H1 (cell line): ENCODE measurements around the gene PLCB4. TPM values are rescaled to one million over a fixed set of nuclear protein-coding genes. Genes with fewer than 3 reads are reported as not detected.
A peak's percentile ranks its signal among the peaks of the same experiment; 100 is the strongest.

Experiments
- CTCF ChIA-PET: fragments of 300-600 bp; sonication (Branson Sonifier 250); formaldehyde crosslinking; loops from one replicate; lab custom pipeline; 2021; ENCODE audit not compliant: partially characterized antibody; lab: Charles Lee
- POLR2A ChIA-PET: fragments of 300-600 bp; sonication (Branson Sonifier 250); formaldehyde crosslinking; loops from one replicate; lab custom pipeline; 2021; ENCODE audit warnings: inconsistent platforms; ENCODE audit not compliant: partially characterized antibody; lab: Charles Lee
- DNase-seq, 2 experiments: peaks; one replicate each; pipeline versions ENCODE4 v3.0.0 to v3.0.0-alpha.2; 2010 to 2022; ENCODE audit warnings: low spot score in 2 of 2, low read depth in 1 of 2, mixed read lengths in 1 of 2
- FAIRE-seq: peaks from 2 replicates; lab custom pipeline; 2011; peaks lifted over from hg19 to GRCh38; lab: Jason Lieb, UNC
- H2AFZ ChIP-seq: 2 replicates; pipeline ENCODE4 v1.8.1; 2012; ENCODE audit warnings: low read length, inconsistent platforms
- H2AK5ac ChIP-seq: 2 replicates; pipeline ENCODE4 v1.6.1; 2013; ENCODE audit warnings: low read depth, low read length
- H2BK120ac ChIP-seq: replicated peaks from 2 replicates; pipeline ENCODE3; 2013; ENCODE audit warnings: low read depth, low read length, inconsistent platforms
- H2BK12ac ChIP-seq: 2 replicates; pipeline ENCODE4 v1.6.1; 2013; ENCODE audit warnings: low read depth, low read length
- H2BK15ac ChIP-seq: 2 replicates; pipeline ENCODE4 v1.6.1; 2013; ENCODE audit warnings: low read length
- H2BK20ac ChIP-seq: 2 replicates; pipeline ENCODE4 v1.6.1; 2013; ENCODE audit warnings: low read length
- H2BK5ac ChIP-seq: 2 replicates; pipeline ENCODE4 v1.6.1; 2013; ENCODE audit warnings: low read depth, low read length
- H3K14ac ChIP-seq: 2 replicates; pipeline ENCODE4 v1.6.1; 2013; ENCODE audit warnings: inconsistent platforms; ENCODE audit not compliant: insufficient read length
- H3K18ac ChIP-seq: 2 replicates; pipeline ENCODE4 v1.6.1; 2013; ENCODE audit warnings: low read length; ENCODE audit errors: extremely low read depth
- H3K23ac ChIP-seq: 2 replicates; pipeline ENCODE4 v1.6.1; 2013; ENCODE audit warnings: inconsistent platforms; ENCODE audit not compliant: insufficient read length
- H3K23me2 ChIP-seq: 2 replicates; pipeline ENCODE4 v1.6.1; 2013; ENCODE audit warnings: low read depth, low read length
- H3K27ac ChIP-seq: 2 replicates; pipeline ENCODE4 v1.6.1; 2011; ENCODE audit warnings: low read depth, low read length, inconsistent platforms
- H3K27me3 ChIP-seq, 4 experiments: replicated peaks in 1 of 4; 1 replicate in 1 of 4; 2 replicates in 3 of 4; pipeline versions ENCODE4 v1.6.1 to v1.8.1; 2011 to 2013; ENCODE audit warnings: low read length in 3 of 4, mild to moderate bottlenecking in 3 of 4, inconsistent platforms in 2 of 4, mixed read lengths in 2 of 4, moderate library complexity in 1 of 4; ENCODE audit not compliant: control insufficient read depth in 3 of 4, insufficient read depth in 3 of 4; ENCODE audit errors: extremely low read depth in 1 of 4
- H3K36me3 ChIP-seq, 4 experiments: 2 replicates each; pipeline versions ENCODE4 v1.6.1 to v1.8.1; 2011 to 2013; ENCODE audit warnings: mild to moderate bottlenecking in 4 of 4, low read length in 3 of 4, moderate library complexity in 2 of 4, control low read depth in 1 of 4, inconsistent platforms in 1 of 4; ENCODE audit not compliant: insufficient read depth in 4 of 4, control insufficient read depth in 2 of 4
- H3K4ac ChIP-seq: replicated peaks from 2 replicates; pipeline ENCODE3; 2013; ENCODE audit warnings: low read length, low read depth, mixed read lengths, inconsistent platforms; ENCODE audit not compliant: insufficient read length
- H3K4me1 ChIP-seq, 4 experiments: replicated peaks in 1 of 4; 1 replicate in 1 of 4; 2 replicates in 3 of 4; pipeline versions ENCODE4 v1.6.1 to v1.8.1; 2011 to 2013; ENCODE audit warnings: low read length in 3 of 4, inconsistent platforms in 2 of 4, mixed read lengths in 1 of 4; ENCODE audit not compliant: insufficient read depth in 4 of 4, control insufficient read depth in 3 of 4
- H3K4me2 ChIP-seq, 2 experiments: 2 replicates each; pipeline versions ENCODE4 v1.6.1 to v1.8.1; 2011 to 2013; ENCODE audit warnings: low read depth in 2 of 2, low read length in 2 of 2, control low read depth in 1 of 2, inconsistent platforms in 1 of 2, mild to moderate bottlenecking in 1 of 2; ENCODE audit not compliant: insufficient read depth in 1 of 2
- H3K4me3 ChIP-seq, 4 experiments: fragments of 200-600, 300-600 bp in 1 of 4; sonication (generic), shearing (Covaris generic), sonication (Bioruptor Twin) in 1 of 4; 2 replicates each; pipeline versions ENCODE4 v1.5.1 to v1.8.1; 2011 to 2016; ENCODE audit warnings: low read length in 4 of 4, low read depth in 3 of 4, control low read depth in 2 of 4, inconsistent platforms in 2 of 4, mild to moderate bottlenecking in 2 of 4, mixed read lengths in 1 of 4, moderate library complexity in 1 of 4; ENCODE audit not compliant: insufficient read depth in 2 of 4; ENCODE audit errors: extremely low read depth in 1 of 4
- H3K56ac ChIP-seq: replicated peaks from 2 replicates; pipeline ENCODE3; 2013; ENCODE audit warnings: low read depth, mild to moderate bottlenecking, mixed read lengths, low read length, inconsistent platforms; ENCODE audit not compliant: insufficient read length
- H3K79me1 ChIP-seq: 2 replicates; pipeline ENCODE4 v1.6.1; 2013; ENCODE audit warnings: low read depth, low read length, control low read depth
- H3K79me2 ChIP-seq, 2 experiments: 2 replicates each; pipeline versions ENCODE4 v1.6.1 to v1.8.1; 2012 to 2013; ENCODE audit warnings: low read length in 2 of 2, mild to moderate bottlenecking in 2 of 2, inconsistent platforms in 1 of 2; ENCODE audit not compliant: insufficient read depth in 2 of 2, control insufficient read depth in 1 of 2
- H3K9ac ChIP-seq, 4 experiments: replicated peaks in 1 of 4; 1 replicate in 1 of 4; 2 replicates in 3 of 4; pipeline versions ENCODE4 v1.6.1 to v1.8.1; 2011 to 2013; ENCODE audit warnings: low read depth in 3 of 4, low read length in 3 of 4, control low read depth in 2 of 4, mild to moderate bottlenecking in 2 of 4, moderate library complexity in 2 of 4, inconsistent platforms in 1 of 4; ENCODE audit errors: extremely low read depth in 1 of 4
- H3K9me3 ChIP-seq, 2 experiments: 2 replicates each; pipeline versions ENCODE4 v1.6.1 to v1.8.1; 2012 to 2013; ENCODE audit warnings: mild to moderate bottlenecking in 2 of 2, moderate library complexity in 2 of 2, control low read depth in 1 of 2, inconsistent platforms in 1 of 2, low read depth in 1 of 2, low read length in 1 of 2, mixed read lengths in 1 of 2; ENCODE audit not compliant: insufficient read depth in 2 of 2
- H4K20me1 ChIP-seq, 2 experiments: replicated peaks in 1 of 2; 2 replicates each; pipeline versions ENCODE3 to v1.8.1; 2011 to 2013; ENCODE audit warnings: inconsistent platforms in 2 of 2, low read length in 2 of 2, mild to moderate bottlenecking in 1 of 2; ENCODE audit not compliant: insufficient read depth in 2 of 2, control insufficient read depth in 1 of 2
- H4K5ac ChIP-seq: 2 replicates; pipeline ENCODE4 v1.6.1; 2013; ENCODE audit warnings: low read length, low read depth, mixed read lengths, inconsistent platforms; ENCODE audit not compliant: insufficient read length
- H4K8ac ChIP-seq: 2 replicates; pipeline ENCODE4 v1.8.0; 2013; ENCODE audit warnings: mild to moderate bottlenecking, moderate library complexity, low read length, inconsistent platforms; ENCODE audit not compliant: insufficient read depth; ENCODE audit errors: extremely low read depth
- H4K91ac ChIP-seq: replicated peaks from 2 replicates; pipeline ENCODE3; 2013; ENCODE audit warnings: low read length, mixed read lengths, inconsistent platforms; ENCODE audit not compliant: insufficient read length
- ASH2L ChIP-seq: fragments of 200-600, 300-600 bp; sonication (generic); IDR thresholded peaks from one replicate; pipeline ENCODE4 v1.7.1; 2017; ENCODE audit warnings: low read length
- KDM4A ChIP-seq: IDR thresholded peaks from one replicate; pipeline ENCODE4 v1.7.1; 2012; ENCODE audit warnings: low read depth, mild to moderate bottlenecking, moderate library complexity, low read length, inconsistent platforms; ENCODE audit not compliant: severe bottlenecking
- POLR2AphosphoS5 ChIP-seq: IDR thresholded peaks from 2 replicates; pipeline ENCODE4 v1.6.1; 2011; ENCODE audit warnings: low read depth, low read length
- RFX5 ChIP-seq: IDR thresholded peaks from 2 replicates; pipeline ENCODE4 v1.6.1; 2011; ENCODE audit warnings: low read depth, low read length, improper control_type of control experiment, borderline replicate concordance
- SIX5 ChIP-seq: IDR thresholded peaks from 2 replicates; pipeline ENCODE4 v1.6.1; 2011; ENCODE audit warnings: mild to moderate bottlenecking, low read depth, low read length
- SP1 ChIP-seq: IDR thresholded peaks from 2 replicates; pipeline ENCODE4 v1.6.1; 2011; ENCODE audit warnings: low read depth, low read length
- SP2 ChIP-seq: IDR thresholded peaks from 2 replicates; pipeline ENCODE4 v1.6.1; 2012; ENCODE audit warnings: mild to moderate bottlenecking, low read length, inconsistent platforms
- SRF ChIP-seq: IDR thresholded peaks from 2 replicates; pipeline ENCODE4 v1.6.1; 2011; ENCODE audit warnings: mild to moderate bottlenecking, low read depth, low read length, moderate library complexity
- SUZ12 ChIP-seq: fragments of 200-600 bp; sonication (generic); IDR thresholded peaks from 2 replicates; pipeline ENCODE4 v1.6.1; 2012; ENCODE audit warnings: mild to moderate bottlenecking, inconsistent platforms, low read length, moderate library complexity, mixed read lengths
- TAF1 ChIP-seq: IDR thresholded peaks from 2 replicates; pipeline ENCODE4 v1.6.1; 2011; ENCODE audit warnings: mild to moderate bottlenecking, low read depth, low read length
- TEAD4 ChIP-seq: IDR thresholded peaks from 2 replicates; pipeline ENCODE4 v1.6.1; 2012; ENCODE audit warnings: low read depth, low read length, inconsistent platforms, mixed read lengths
- ZNF274 ChIP-seq: IDR thresholded peaks from 2 replicates; pipeline ENCODE4 v1.7.0; 2012; ENCODE audit warnings: low read length, borderline replicate concordance; ENCODE audit errors: extremely low read depth
- WGBS, 2 experiments: shearing (Covaris generic) in 1 of 2; methylation state at CpG; one replicate each; pipeline versions ENCODE4 v1.1.6 to v1.1.7; 2013 to 2015; ENCODE audit warnings: low lambda C conversion rate in 2 of 2, mixed read lengths in 2 of 2, inconsistent platforms in 1 of 2, low coverage in 1 of 2, missing lambda C conversion rate in 1 of 2; ENCODE audit not compliant: insufficient replicate concordance in 2 of 2, insufficient coverage in 1 of 2, insufficient read length in 1 of 2; ENCODE audit errors: extremely low coverage in 1 of 2, missing lambda C conversion rate in 1 of 2; 5-methylcytosine and 5-hydroxymethylcytosine counted together
- polyA plus RNA-seq, 7 experiments: library from polyadenylated mRNA; depleted of rRNA in 3 of 7; stranded (reverse) in 5 of 7; unstranded in 2 of 7; fragments of >200 nt in 5 of 7; fragments of 200-250 nt in 2 of 7; gene quantifications; 1 replicate in 5 of 7; 2 replicates in 1 of 7; 4 replicates in 1 of 7; pipeline versions ENCODE4 v1.2.1 to v1.2.3, GENCODE V29; 2011 to 2013; ENCODE audit warnings: missing spikeins in 2 of 7, mixed read lengths in 2 of 7
- total RNA-seq: library from RNA; stranded (reverse); fragmentation: NEBNext Ultra II Directional; extraction: Animal tissue kit (Norgen Biotek cat#: 25700); gene quantifications from 2 replicates; pipeline ENCODE4 v1.2.1, GENCODE V29; 2021
- TF ChIP-seq, protein P1 (sequence below): IDR thresholded peaks from 2 replicates; pipeline ENCODE4 v1.6.1; 2012; ENCODE audit warnings: inconsistent platforms

PLCB4 gene
- total and polyA plus RNA-seq, 2 of the 8 experiments (the other 6 are each of a cell fraction or from before 2014, with no cell fraction given), result 3.2 to 14.1 TPM

GRCh38 chr20:9031991-9032390, 36.9 kb upstream of the PLCB4 start:
- no peak overlapping the region for H3K18ac ChIP-seq
- no peak overlapping the region for H4K91ac ChIP-seq
- H3K4me2 ChIP-seq, result no peak overlapping the region
- POLR2A ChIA-PET, result no interaction called here
- H3K4me3 ChIP-seq, result no peak overlapping the region
- no peak overlapping the region for H4K5ac ChIP-seq
- H3K27ac ChIP-seq, result no peak overlapping the region
- H3K79me2 ChIP-seq, result no peaks in the 10 kb centered on the region
- no peak overlapping the region for H2BK15ac ChIP-seq
- WGBS, 2 experiments, result 91% methylated on average over 8 of the region's 8 CpGs; no CpG with 5 or more reads in 1 of the 2 experiments
- H3K27me3 ChIP-seq, result no peaks in the 10 kb centered on the region
- DNase-seq (no peak), FAIRE-seq (no peak)
- H2AFZ ChIP-seq, result 0 out of 2 replicates have a peak overlapping the region, but pooled peaks have one; percentile 58
- no peaks in the 10 kb centered on the region for H4K20me1 ChIP-seq
- no peak overlapping the region for H2BK20ac ChIP-seq
- no peak overlapping the region for H2BK12ac ChIP-seq
- H3K9me3 ChIP-seq, result no peaks in the 10 kb centered on the region
- H2AK5ac ChIP-seq, result no peak overlapping the region
- no peaks in the 10 kb centered on the region for H3K36me3 ChIP-seq
- no peak overlapping the region for H2BK120ac ChIP-seq
- no peak overlapping the region for H2BK5ac ChIP-seq
- no peak overlapping the region for H3K14ac ChIP-seq
- H3K4me1 ChIP-seq, result no peaks in the 10 kb centered on the region
- no peaks in the 10 kb centered on the region for H3K79me1 ChIP-seq
- H3K23me2 ChIP-seq, result no peaks in the 10 kb centered on the region
- no peak overlapping the region for H3K23ac ChIP-seq
- H3K4ac ChIP-seq, result no peak overlapping the region
- no peak overlapping the region for H3K56ac ChIP-seq
- TF ChIP-seq ASH2L (no peak), SRF (no peak), RFX5 (no peak), TAF1 (no peak), SP1 (no peak), ZNF274 (no peak), SP2 (no peak), SIX5 (no peak), TEAD4 (no peak), POLR2AphosphoS5 (no peak), KDM4A (no peak), SUZ12 (no peak)
- TF ChIP-seq, protein P1, sequence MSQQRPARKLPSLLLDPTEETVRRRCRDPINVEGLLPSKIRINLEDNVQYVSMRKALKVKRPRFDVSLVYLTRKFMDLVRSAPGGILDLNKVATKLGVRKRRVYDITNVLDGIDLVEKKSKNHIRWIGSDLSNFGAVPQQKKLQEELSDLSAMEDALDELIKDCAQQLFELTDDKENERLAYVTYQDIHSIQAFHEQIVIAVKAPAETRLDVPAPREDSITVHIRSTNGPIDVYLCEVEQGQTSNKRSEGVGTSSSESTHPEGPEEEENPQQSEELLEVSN, result no peak
- CTCF ChIA-PET, result no interaction called here
- H4K8ac ChIP-seq, result no peak overlapping the region
- H3K9ac ChIP-seq, result no peak overlapping the region
